Testis (tissue), 2 donors: ENCODE results near the gene MIX23.

ENCODE experiments used
- CTCF ChIP-seq, 3 experiments: fragments of 450-650 bp in 2 of 3; fragments of 200-600 bp in 1 of 3; sonication (generic) in 1 of 3; IDR thresholded peaks; one replicate each; pipeline ENCODE4 v1.5.1; 2016 to 2019; ENCODE audit warnings: antibody characterized with exemption in 3 of 3, mild to moderate bottlenecking in 2 of 3, moderate library complexity in 1 of 3
- POLR2A ChIP-seq: fragments of 450-650 bp; IDR thresholded peaks from one replicate; pipeline ENCODE4 v1.6.1; 2017; ENCODE audit warnings: antibody characterized with exemption, mild to moderate bottlenecking, moderate library complexity

DNA sequence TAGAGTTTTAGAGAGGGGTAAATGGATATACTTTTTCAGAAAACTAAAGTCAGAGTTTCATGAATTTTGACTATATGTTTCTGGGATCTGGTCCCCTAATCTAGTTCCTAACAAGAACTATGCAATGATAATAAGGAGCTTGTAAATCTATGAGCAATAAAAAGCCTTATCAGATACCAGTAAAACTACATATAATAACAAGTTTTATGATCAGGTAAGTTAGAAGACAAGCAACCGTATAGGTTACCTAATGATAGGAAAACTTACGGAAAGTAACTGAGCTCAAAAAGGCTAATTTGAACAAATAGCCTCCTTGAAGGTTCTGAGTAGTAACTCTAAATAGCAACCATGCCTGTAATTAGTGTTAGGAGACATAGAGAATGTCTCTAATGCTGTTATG lies 21.0 kb downstream of the MIX23 start:
- no peak for TF ChIP-seq POLR2A
- no peak for TF ChIP-seq CTCF (IDR thresholded peaks at IDR 0.05)
